Neutrophil (primary cell): Measurements from ENCODE around the gene CCDC71L.
A peak's percentile ranks its signal among the peaks of the same experiment; 100 is the strongest.
"Not testable (repeated sequence)": the region's sequence is repeated elsewhere in the genome, so short reads cannot be mapped to it uniquely, and the experiment has no call there.

Experiments
- H3K27ac ChIP-seq: fragments of 200-600 bp; sonication (generic); 2 replicates; pipeline ENCODE4 v1.5.1; 2016; ENCODE audit warnings: mild to moderate bottlenecking, moderate library complexity
- H3K27me3 ChIP-seq: fragments of 200-600 bp; sonication (generic); 2 replicates; pipeline ENCODE4 v1.6.0; 2016; ENCODE audit warnings: mild to moderate bottlenecking
- H3K36me3 ChIP-seq: fragments of 200-600 bp; sonication (generic); 2 replicates; pipeline ENCODE4 v1.5.1; 2017
- H3K4me1 ChIP-seq, 2 experiments: fragments of 200-600 bp in 1 of 2; sonication (generic) in 1 of 2; 1 replicate in 1 of 2; 2 replicates in 1 of 2; pipeline versions ENCODE4 v1.5.1 to v1.6.1; 2013 to 2016; ENCODE audit warnings: low read depth in 1 of 2, low read length in 1 of 2, mild to moderate bottlenecking in 1 of 2, moderate library complexity in 1 of 2; ENCODE audit not compliant: control insufficient read depth in 1 of 2, insufficient read depth in 1 of 2
- H3K4me3 ChIP-seq, 2 experiments: fragments of 200-600 bp in 1 of 2; sonication (generic) in 1 of 2; 1 replicate in 1 of 2; 2 replicates in 1 of 2; pipeline ENCODE4 v1.5.1; 2013 to 2016; ENCODE audit warnings: low read depth in 1 of 2, low read length in 1 of 2, mild to moderate bottlenecking in 1 of 2, moderate library complexity in 1 of 2
- H3K9me3 ChIP-seq: fragments of 200-600 bp; sonication (generic); 2 replicates; pipeline ENCODE4 v1.5.1; 2016
- CTCF ChIP-seq: fragments of 200-600 bp; sonication (generic); IDR thresholded peaks from 2 replicates; pipeline ENCODE4 v1.5.1; 2016; ENCODE audit warnings: antibody characterized with exemption

The CCDC71L gene

DNA sequence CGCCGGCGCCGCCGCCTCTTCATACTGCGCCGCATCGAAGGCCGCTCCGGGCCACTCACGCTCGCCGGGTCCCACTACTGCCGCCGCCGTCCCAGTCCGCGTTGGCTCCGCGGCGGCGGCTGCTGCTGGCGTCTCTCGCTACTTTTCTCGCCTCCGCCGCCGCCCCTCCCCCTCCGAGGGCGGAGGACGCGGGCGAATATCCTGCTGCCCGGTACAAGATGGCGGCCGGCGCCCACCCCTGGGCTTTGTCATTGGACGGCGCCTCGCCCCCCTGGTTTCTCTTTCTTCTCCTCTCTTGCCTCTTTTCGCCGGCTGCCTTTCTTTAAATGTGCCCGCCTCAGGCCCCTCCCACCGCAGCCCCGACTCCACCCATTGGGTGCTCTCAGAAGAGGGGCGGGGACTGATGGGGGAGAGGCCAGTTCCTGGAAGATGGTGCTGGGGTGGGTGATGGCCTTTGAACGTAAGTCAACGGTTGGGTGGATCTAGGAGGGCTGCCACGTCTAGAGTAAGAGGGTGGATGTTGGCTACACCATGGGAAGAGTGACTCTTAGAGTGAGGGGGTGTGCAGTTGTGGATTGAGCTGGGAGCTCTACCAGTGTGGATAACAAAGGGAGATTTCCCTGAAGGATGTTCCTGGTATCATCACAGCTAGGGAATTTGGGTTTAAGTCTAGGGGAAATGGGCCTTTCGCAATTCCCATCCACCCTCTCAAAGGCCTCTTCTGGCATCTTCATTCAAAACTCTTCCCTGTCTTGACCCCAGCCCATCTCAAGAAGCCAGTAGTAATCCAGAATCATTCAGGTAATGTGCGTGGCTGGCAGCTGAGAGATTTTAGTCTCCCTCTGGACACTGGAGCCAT is at the start of gene CCDC71L:
TSS of gene CCDC71L (minus strand) at position 297 of the 859 bp plus-strand sequence. CDS start at position 35, 262 bp downstream.
- TF ChIP-seq CTCF: peak; percentile 38
- H3K27me3 ChIP-seq: no peaks in the 10 kb centered on the region
- H3K27ac ChIP-seq: peak within 1 kb of the TSS; percentile 91
- H3K4me1 ChIP-seq: peaks cover 11 to 14% of the 10 kb centered on the region in 2 experiments
- no peaks in the 10 kb centered on the region for H3K9me3 ChIP-seq
- peak within 1 kb of the TSS; percentile 73 to 90 for H3K4me3 ChIP-seq
- H3K36me3 ChIP-seq: no peaks in the 10 kb centered on the region

DNA sequence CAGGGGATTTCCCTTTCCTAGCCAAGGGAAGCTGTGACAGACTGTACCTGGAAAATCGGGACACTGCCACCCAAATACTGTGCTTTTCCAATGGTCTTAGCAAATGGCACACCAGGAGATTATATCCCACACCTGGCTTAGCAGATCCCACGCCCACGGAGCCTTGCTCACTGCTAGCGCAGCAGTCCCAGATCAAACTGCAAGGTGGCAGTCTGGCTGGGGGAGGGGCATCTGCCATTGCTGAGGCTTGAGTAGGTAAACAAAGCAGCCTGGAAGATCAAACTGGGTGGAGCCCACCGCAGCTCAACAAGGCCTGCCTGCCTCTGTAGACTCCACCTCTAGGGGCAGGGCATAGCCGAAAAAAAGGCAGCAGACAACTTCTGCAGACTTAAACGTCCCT is 48.6 kb upstream of the CCDC71L start:
- not testable (repeated sequence) for H3K9me3 ChIP-seq, H3K4me3 ChIP-seq, H3K36me3 ChIP-seq, H3K27ac ChIP-seq, H3K4me1 ChIP-seq, H3K27me3 ChIP-seq

DNA sequence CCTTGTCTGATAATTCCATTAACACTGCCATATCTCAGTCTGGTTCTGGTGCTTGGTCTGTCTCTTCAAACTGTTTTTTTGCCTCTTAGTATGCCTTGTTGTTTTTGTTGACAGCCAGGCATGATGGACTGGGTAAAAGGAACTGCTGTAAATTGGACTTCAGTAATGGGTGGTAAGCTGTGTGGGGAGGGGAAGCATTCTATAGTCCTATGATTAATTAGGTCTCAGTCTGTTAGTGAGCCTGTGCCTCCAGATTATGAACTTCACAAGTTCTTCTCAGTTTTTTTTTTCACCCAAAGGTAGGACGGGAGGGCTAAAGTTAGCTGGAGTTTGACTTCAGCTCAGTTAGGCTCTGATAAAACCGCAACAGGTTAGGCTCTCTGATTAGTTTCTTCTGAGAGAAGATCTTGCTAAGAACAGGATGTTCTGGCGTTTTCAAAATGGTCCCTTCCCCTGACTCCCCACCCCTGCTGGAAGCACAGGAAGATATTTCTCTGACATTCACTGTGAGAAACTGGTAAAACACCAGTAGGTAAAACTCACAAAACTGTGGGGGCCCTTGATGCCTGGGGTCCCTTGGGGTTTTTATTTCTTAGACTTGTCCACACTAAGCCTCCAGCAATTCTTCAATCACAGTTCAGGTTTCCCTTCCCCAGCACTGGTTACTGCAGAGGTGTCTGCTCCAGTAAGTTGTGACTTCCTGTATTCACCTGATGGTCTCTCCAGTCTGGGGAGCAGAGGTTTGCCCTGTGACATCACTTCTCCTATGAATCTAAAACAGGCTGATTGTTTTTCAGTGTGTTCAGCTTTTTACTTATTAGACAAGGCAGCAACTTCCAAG is 43.3 kb upstream of the CCDC71L start:
- no peak for TF ChIP-seq CTCF
- Histone ChIP-seq H3K36me3 (no peaks in the 10 kb centered on the region), H3K4me1 (no peaks in the 10 kb centered on the region), H3K27ac (no peak overlapping the region), H3K27me3 (no peaks in the 10 kb centered on the region), H3K9me3 (no peaks in the 10 kb centered on the region), H3K4me3 (no peak overlapping the region)

DNA sequence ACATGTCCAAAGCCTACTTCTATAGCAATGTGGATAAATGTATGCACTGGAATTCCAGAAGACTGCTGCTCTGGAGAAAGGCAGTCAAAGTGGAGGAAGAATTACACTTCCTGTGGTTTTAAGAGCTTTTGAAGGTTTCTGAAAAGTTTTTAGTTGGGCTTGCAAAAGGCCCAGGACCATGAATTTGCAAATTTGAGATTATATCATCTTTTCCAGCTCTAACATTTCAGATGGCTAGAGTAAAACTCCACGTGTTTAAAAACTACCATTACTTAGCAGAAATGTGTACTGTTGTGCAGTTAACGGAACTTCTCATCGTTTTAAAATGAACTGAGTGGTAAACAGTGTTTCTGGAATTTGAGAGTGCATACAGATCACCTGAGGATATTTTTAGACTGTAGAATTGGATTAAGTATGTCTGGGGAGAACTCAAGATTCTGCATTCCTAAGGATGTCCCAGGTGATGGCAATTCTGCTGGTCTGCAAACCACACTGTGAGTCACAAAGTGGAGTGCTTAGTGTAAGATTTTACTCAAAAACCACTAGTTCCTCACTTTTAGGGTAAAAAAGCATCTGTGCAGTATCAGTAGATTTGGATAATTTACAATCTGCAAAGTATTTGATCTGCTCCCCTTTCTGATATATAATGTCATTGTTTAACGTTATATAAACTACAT is 32.9 kb upstream of the CCDC71L start:
- TF ChIP-seq CTCF: no peak
- Histone ChIP-seq H3K27me3 (no peaks in the 10 kb centered on the region), H3K9me3 (no peaks in the 10 kb centered on the region), H3K27ac (peak overlapping the region; percentile 35), H3K4me1 (peaks cover 22 to 36% of the 10 kb centered on the region in 2 experiments), H3K36me3 (no peaks in the 10 kb centered on the region), H3K4me3 (no peak overlapping the region)

DNA sequence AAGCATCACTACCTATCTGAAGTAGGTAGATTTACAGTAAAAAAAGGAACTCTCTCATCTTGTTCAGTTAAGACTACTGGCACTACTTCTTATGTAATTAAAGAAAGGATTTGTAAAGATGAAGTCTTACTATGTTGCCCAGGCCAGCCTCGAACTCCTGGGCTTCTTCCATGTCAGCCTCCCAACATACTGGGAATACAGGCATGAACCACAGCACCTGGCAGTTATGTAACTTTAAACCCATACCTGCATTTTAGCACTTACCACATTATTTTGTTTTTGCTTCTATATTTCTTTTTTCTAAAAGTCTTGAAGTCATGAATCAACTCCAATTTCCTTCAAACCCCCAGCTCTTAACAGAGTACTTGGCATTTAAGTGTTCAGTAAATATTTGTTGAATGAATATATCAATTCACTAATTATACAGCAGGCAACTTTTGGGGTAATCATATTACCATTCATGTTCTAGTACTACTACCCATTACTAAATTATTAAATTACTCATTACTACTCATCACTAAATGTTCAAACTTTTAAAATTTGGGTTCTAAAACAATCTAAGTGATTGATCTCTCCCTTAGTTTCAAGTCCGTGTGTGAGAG is 31.6 kb upstream of the CCDC71L start:
- Histone ChIP-seq H3K4me3 (no peak overlapping the region), H3K36me3 (no peaks in the 10 kb centered on the region)
- no peak for TF ChIP-seq CTCF

GRCh38 chr7:106688161-106688560 is 27.2 kb upstream of the CCDC71L start:
- not testable (repeated sequence) for H3K4me3 ChIP-seq, H3K9me3 ChIP-seq, H3K36me3 ChIP-seq, H3K27ac ChIP-seq, H3K27me3 ChIP-seq
- H3K4me1 ChIP-seq: peaks cover 10 to 15% of the 10 kb centered on the region in 2 experiments

More for the DNA sequence above, 31.6 kb upstream of the CCDC71L start:
- Histone ChIP-seq H3K27me3 (no peaks in the 10 kb centered on the region), H3K9me3 (no peaks in the 10 kb centered on the region), H3K4me1 (peaks cover 22 to 31% of the 10 kb centered on the region in 2 experiments), H3K27ac (no peak overlapping the region)
